ENCODE measurements around the gene DNAJC17.

Gene DNAJC17

GRCh38 chr15:40829115-40829514, 21.8 kb upstream of the DNAJC17 start:
- no peak for DNase-seq

- DNase-seq = no peak
These were observed 21.3 kb upstream of the DNAJC17 start, which contains the start of gene PPP1R14D for GRCh38 chr15:40828447-40829036. TSS of gene PPP1R14D (minus strand) at chr15:40828708. CDS start at chr15:40828641, 67 bp downstream.

- no peak for DNase-seq
These were observed 19.3 kb upstream of the DNAJC17 start for GRCh38 chr15:40826423-40827075.

GRCh38 chr15:40825661-40826422, 18.6 kb upstream of the DNAJC17 start:
- DNase-seq = no peak

GRCh38 chr15:40823572-40824343, 16.5 kb upstream of the DNAJC17 start:
- no peak for DNase-seq

GRCh38 chr15:40821195-40821594, 13.9 kb upstream of the DNAJC17 start:
- no peak for DNase-seq

- DNase-seq = no peak
These were observed 11.8 kb upstream of the DNAJC17 start for GRCh38 chr15:40819048-40819447.

GRCh38 chr15:40815042-40815698, 7.9 kb upstream of the DNAJC17 start:
- DNase-seq = no peak

- no peak for DNase-seq
These were observed 5.6 kb upstream of the DNAJC17 start for GRCh38 chr15:40812721-40813425.

GRCh38 chr15:40808861-40809450, 1.7 kb upstream of the DNAJC17 start:
- no peak for DNase-seq

GRCh38 chr15:40807888-40808461, 702 bp upstream of the DNAJC17 start:
- DNase-seq = no peak

GRCh38 chr15:40806672-40807027, 623 bp downstream of the DNAJC17 start:
- DNase-seq = no peak

GRCh38 chr15:40803688-40804087, 3.6 kb downstream of the DNAJC17 start:
- DNase-seq = no peak

GRCh38 chr15:40803076-40803475, 4.2 kb downstream of the DNAJC17 start:
- DNase-seq = no peak

GRCh38 chr15:40799523-40799922, 7.8 kb downstream of the DNAJC17 start:
- no peak for DNase-seq

- DNase-seq = no peak
These were observed 10.8 kb downstream of the DNAJC17 start for GRCh38 chr15:40796512-40796911.

- no peak for DNase-seq
These were observed 11.2 kb downstream of the DNAJC17 start for GRCh38 chr15:40796041-40796440.

GRCh38 chr15:40793216-40793989, 13.9 kb downstream of the DNAJC17 start:
- no peak for DNase-seq

- no peak for DNase-seq
These were observed 14.9 kb downstream of the DNAJC17 start for GRCh38 chr15:40792394-40792793.

GRCh38 chr15:40790718-40791117, 16.6 kb downstream of the DNAJC17 start:
- no peak for DNase-seq

- no peak for DNase-seq
These were observed 17.3 kb downstream of the DNAJC17 start for GRCh38 chr15:40789999-40790398.

Data from activated naive CD4-positive, alpha-beta T cell (primary cell).